ENCODE measurements around the gene TPRN. TPM values are rescaled to one million over a fixed set of nuclear protein-coding genes. Genes with fewer than 3 reads are reported as not detected.

TPRN gene
- total and polyA plus RNA-seq, 8 donors: 6.7 to 21.7 (median 11.1) TPM

- Histone ChIP-seq H3K36me3 (no peaks in the 10 kb centered on the region), H3K4me1 (peaks cover 6 to 18% of the 10 kb centered on the region in 2 donors), H3K4me3 (no peak overlapping the region), H3K27me3 (peaks cover 0 to 94% of the 10 kb centered on the region in 2 donors), H3K27ac (no peak overlapping the region), H3K9me3 (no peaks in the 10 kb centered on the region)
- TF ChIP-seq CTCF (IDR thresholded peaks at IDR 0.05): no peak
- intact Hi-C loops (cut with DNase I): loop anchor here in 1 of 2 donors (2.0 kb wide), 1 partner anchor 109 kb away; no protein-coding TSS in a partner anchor
- no peak for DNase-seq
- no peak for ATAC-seq
Measured at GRCh38 chr9:137231372-137232039, 31.0 kb upstream of the TPRN start.

GRCh38 chr9:137230705-137231371, 30.3 kb upstream of the TPRN start, which contains the start of gene SLC34A3:
Gene SLC34A3, plus strand, starts transcription at chr9:137230901. Its CDS starts 802 bp downstream, at chr9:137231703.
- TF ChIP-seq CTCF (IDR thresholded peaks at IDR 0.05): no peak
- H3K27me3 ChIP-seq: peaks cover 0 to 92% of the 10 kb centered on the region in 2 donors
- peaks cover 3 to 17% of the 10 kb centered on the region in 2 donors for H3K4me1 ChIP-seq
- no peak within 1 kb of the TSS for H3K4me3 ChIP-seq
- H3K36me3 ChIP-seq: no peaks in the 10 kb centered on the region
- no peak within 1 kb of the TSS for H3K27ac ChIP-seq
- H3K9me3 ChIP-seq: no peaks in the 10 kb centered on the region
- intact Hi-C loops (cut with DNase I): loop anchor here in 1 of 2 donors (2.0 kb wide), 1 partner anchor 108 kb away; no protein-coding TSS in a partner anchor
- ATAC-seq (no peak), DNase-seq (no peak)

GRCh38 chr9:137229903-137230704, 29.6 kb upstream of the TPRN start:
- Histone ChIP-seq H3K9me3 (no peaks in the 10 kb centered on the region), H3K4me1 (peaks cover 3 to 16% of the 10 kb centered on the region in 2 donors), H3K36me3 (no peaks in the 10 kb centered on the region), H3K4me3 (no peak overlapping the region), H3K27me3 (peaks cover 0 to 85% of the 10 kb centered on the region in 2 donors), H3K27ac (no peak overlapping the region)
- intact Hi-C loops (cut with DNase I): loop anchor here in 1 of 2 donors (2.0 kb wide), 1 partner anchor 107 kb away; no protein-coding TSS in a partner anchor
- DNase-seq: no peak
- no peak for ATAC-seq
- TF ChIP-seq CTCF (IDR thresholded peaks at IDR 0.05): no peak

- H3K27me3 ChIP-seq: peaks cover 0 to 76% of the 10 kb centered on the region in 2 donors
- peaks cover 3 to 25% of the 10 kb centered on the region in 2 donors for H3K4me1 ChIP-seq
- no peak overlapping the region for H3K27ac ChIP-seq
- H3K36me3 ChIP-seq: no peaks in the 10 kb centered on the region
- H3K4me3 ChIP-seq: no peak overlapping the region
- no peak for DNase-seq
- ATAC-seq: no peak
- no peak for TF ChIP-seq CTCF (IDR thresholded peaks at IDR 0.05)
- intact Hi-C loops (cut with DNase I): no loop called here
- H3K9me3 ChIP-seq: no peaks in the 10 kb centered on the region
Measured at GRCh38 chr9:137228968-137229896, 28.7 kb upstream of the TPRN start.
